Thoracic aorta (tissue), 2 donors: ENCODE data around the gene HAPSTR1. TPM values are rescaled to one million over a fixed set of nuclear protein-coding genes. Genes with fewer than 3 reads are reported as not detected.
A peak's percentile ranks its signal among the peaks of the same experiment; 100 is the strongest.

ENCODE experiments used
- ATAC-seq: fragments of 150-250 bp; one replicate; pipeline ENCODE4 v1.8.0; 2017; ENCODE audit warnings: low read depth; ENCODE audit not compliant: insufficient number of reproducible peaks, low FRiP score
- DNase-seq: peaks from one replicate; pipeline ENCODE4 v3.0.0-alpha.2; 2020; ENCODE audit warnings: low spot score
- H3K27ac ChIP-seq, 2 donors: fragments of 200-600 bp; sonication (generic); 1 replicate in 1 of 2; 2 replicates in 1 of 2; pipeline ENCODE4 v1.5.1; 2016; ENCODE audit warnings: mild to moderate bottlenecking in 2 of 2, moderate library complexity in 2 of 2
- H3K27me3 ChIP-seq: fragments of 200-600 bp; sonication (generic); replicated peaks from 2 replicates; pipeline ENCODE4 v1.6.0; 2016; ENCODE audit warnings: mild to moderate bottlenecking; ENCODE audit not compliant: insufficient read depth
- H3K36me3 ChIP-seq: fragments of 200-600 bp; sonication (generic); one replicate; pipeline ENCODE4 v1.5.1; 2016
- H3K4me1 ChIP-seq, 2 donors: fragments of 200-600 bp; sonication (generic); 1 replicate in 1 of 2; 2 replicates in 1 of 2; pipeline versions ENCODE4 v1.5.1 to v1.6.0; 2016; ENCODE audit warnings: low read depth in 2 of 2, mild to moderate bottlenecking in 1 of 2; ENCODE audit not compliant: control insufficient read depth in 1 of 2
- H3K4me3 ChIP-seq: fragments of 200-600 bp; sonication (generic); 2 replicates; pipeline ENCODE4 v1.5.1; 2016; ENCODE audit warnings: mild to moderate bottlenecking
- H3K9me3 ChIP-seq: fragments of 200-600 bp; sonication (generic); 2 replicates; pipeline ENCODE4 v1.5.1; 2016
- CTCF ChIP-seq: fragments of 200-600 bp; sonication (generic); IDR thresholded peaks from one replicate; pipeline ENCODE4 v1.5.1; 2019; ENCODE audit warnings: antibody characterized with exemption
- total RNA-seq, 2 donors: library from RNA; depleted of rRNA; stranded (reverse); fragments of >200 nt; gene quantifications; one replicate each; pipeline versions ENCODE4 v1.1.0 to v1.2.3, GENCODE V29; 2016

HAPSTR1 gene
- total RNA-seq, 2 donors from 2014 or later = 60.4 to 90.8 TPM

- peaks cover 12% of the 10 kb centered on the region for H3K36me3 ChIP-seq
- no peak for DNase-seq
- H3K27ac ChIP-seq = peak overlapping the region in 1 of 2 donors; percentile 10
- H3K9me3 ChIP-seq = no peaks in the 10 kb centered on the region
- no peak for ATAC-seq
- no peak overlapping the region for H3K4me3 ChIP-seq
- H3K27me3 ChIP-seq = no peaks in the 10 kb centered on the region
- H3K4me1 ChIP-seq = peaks cover 34 to 89% of the 10 kb centered on the region in 2 donors
- no peak for TF ChIP-seq CTCF
Measured at GRCh38 chr16:9123401-9123800, 32.0 kb downstream of the HAPSTR1 start.

- Histone ChIP-seq H3K4me1 (peaks cover 37 to 89% of the 10 kb centered on the region in 2 donors), H3K27ac (peak overlapping the region in 1 of 2 donors; percentile 10), H3K9me3 (no peaks in the 10 kb centered on the region), H3K27me3 (no peaks in the 10 kb centered on the region), H3K4me3 (no peak overlapping the region), H3K36me3 (peaks cover 12% of the 10 kb centered on the region)
- DNase-seq = no peak
- TF ChIP-seq CTCF = no peak
- no peak for ATAC-seq
Measured at GRCh38 chr16:9123871-9124270, 32.4 kb downstream of the HAPSTR1 start.

- no peak for DNase-seq
Measured at GRCh38 chr16:9124444-9124843, 33.0 kb downstream of the HAPSTR1 start.

GRCh38 chr16:9124908-9125584, 33.6 kb downstream of the HAPSTR1 start:
- Histone ChIP-seq H3K4me3 (no peak overlapping the region), H3K36me3 (peaks cover 12% of the 10 kb centered on the region), H3K27me3 (no peaks in the 10 kb centered on the region), H3K9me3 (no peaks in the 10 kb centered on the region), H3K27ac (no peak overlapping the region), H3K4me1 (peaks cover 29 to 81% of the 10 kb centered on the region in 2 donors)
- no peak for TF ChIP-seq CTCF
- no peak for DNase-seq
- ATAC-seq = no peak

More at GRCh38 chr16:9124444-9124843, 33.0 kb downstream of the HAPSTR1 start:
- peaks cover 12% of the 10 kb centered on the region for H3K36me3 ChIP-seq
- H3K4me1 ChIP-seq = peaks cover 35 to 87% of the 10 kb centered on the region in 2 donors
- no peaks in the 10 kb centered on the region for H3K9me3 ChIP-seq
- no peak overlapping the region for H3K4me3 ChIP-seq
- no peaks in the 10 kb centered on the region for H3K27me3 ChIP-seq
- no peak for TF ChIP-seq CTCF
- H3K27ac ChIP-seq = no peak overlapping the region
- no peak for ATAC-seq

GRCh38 chr16:9125658-9126505, 34.4 kb downstream of the HAPSTR1 start:
- no peak for ATAC-seq
- Histone ChIP-seq H3K9me3 (no peaks in the 10 kb centered on the region), H3K4me3 (no peak overlapping the region), H3K4me1 (peaks cover 27 to 73% of the 10 kb centered on the region in 2 donors), H3K27me3 (no peaks in the 10 kb centered on the region), H3K36me3 (peaks cover 12% of the 10 kb centered on the region), H3K27ac (no peak overlapping the region)
- TF ChIP-seq CTCF = no peak
- DNase-seq = no peak
